ENCODE data around the gene TIMP2.

- TF ChIP-seq POLR2A (IDR thresholded peaks at IDR 0.05; ENCODE audit: low read depth, low read length) = no peak
- no peak for TF ChIP-seq POLR2AphosphoS5 (IDR thresholded peaks at IDR 0.05; ENCODE audit: low read depth, low read length)
Observed at GRCh38 chr17:78905116-78905515, 20.1 kb downstream of the TIMP2 start.
